NCI-H1436 (cell line): ENCODE measurements around the gene ASAH2.
"Not testable (repeated sequence)": the region's sequence is repeated elsewhere in the genome, so short reads cannot be mapped to it uniquely, and the experiment has no call there.

ENCODE experiments used
- DNase-seq: peaks from one replicate; lab custom pipeline; 2025; lab: John Stamatoyannopoulos, UW

The ASAH2 gene

DNA sequence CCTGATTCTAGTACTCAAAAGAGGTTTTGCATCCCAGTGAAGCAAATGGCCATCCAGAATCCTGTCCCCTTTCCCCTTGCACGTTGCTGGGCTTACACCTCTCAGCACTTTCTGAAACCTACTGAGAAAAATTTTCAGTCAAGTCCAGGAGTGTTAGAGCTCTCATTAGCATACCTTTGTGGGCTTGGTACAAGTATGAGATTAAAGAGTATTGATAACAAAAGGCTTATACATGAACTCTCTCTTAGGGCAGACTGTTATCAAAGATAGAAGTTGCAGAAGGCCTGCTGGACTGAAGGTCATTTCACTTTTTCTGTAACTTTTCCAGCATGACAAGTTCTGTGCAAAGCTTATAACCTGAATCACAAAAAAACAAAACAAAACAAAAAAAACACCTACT is at the start of gene ASAH2:
TSS of gene ASAH2 (minus strand) at position 123 of the 400 bp plus-strand sequence. CDS start 2,906 bp downstream, outside the sequence.
- DNase-seq, result no peak

DNA sequence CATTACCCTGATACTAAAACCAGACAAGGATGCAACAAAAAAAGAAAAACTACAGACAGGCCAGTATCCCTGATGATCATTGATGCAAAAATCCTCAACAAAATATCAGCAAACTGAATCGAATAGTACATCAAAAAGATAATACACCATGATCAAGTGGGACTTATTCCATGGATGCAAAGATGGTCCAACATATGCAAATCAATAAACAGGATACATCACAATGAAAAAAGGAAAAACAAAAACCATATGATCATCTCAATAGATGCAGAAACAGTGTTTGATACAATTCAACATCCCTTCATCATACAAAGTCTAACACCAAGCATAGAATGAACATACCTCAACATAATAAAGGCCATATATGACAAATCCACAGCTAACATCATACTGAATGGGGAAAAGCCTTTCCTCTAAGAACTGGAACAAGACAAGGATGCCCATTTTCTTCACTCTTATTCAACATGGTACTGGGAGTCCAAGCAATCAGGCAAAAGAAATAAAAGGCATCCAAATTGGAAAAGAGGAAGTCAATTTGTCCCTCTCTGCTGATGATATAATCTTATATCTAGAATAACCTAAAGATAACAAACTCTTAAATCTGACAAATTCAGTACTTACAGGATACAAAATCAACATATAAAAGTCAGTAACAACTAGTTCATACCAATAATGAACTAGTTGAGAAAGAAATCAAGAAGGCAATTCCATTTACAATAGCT is 48.8 kb upstream of the ASAH2 start:
- DNase-seq, result no peak

DNA sequence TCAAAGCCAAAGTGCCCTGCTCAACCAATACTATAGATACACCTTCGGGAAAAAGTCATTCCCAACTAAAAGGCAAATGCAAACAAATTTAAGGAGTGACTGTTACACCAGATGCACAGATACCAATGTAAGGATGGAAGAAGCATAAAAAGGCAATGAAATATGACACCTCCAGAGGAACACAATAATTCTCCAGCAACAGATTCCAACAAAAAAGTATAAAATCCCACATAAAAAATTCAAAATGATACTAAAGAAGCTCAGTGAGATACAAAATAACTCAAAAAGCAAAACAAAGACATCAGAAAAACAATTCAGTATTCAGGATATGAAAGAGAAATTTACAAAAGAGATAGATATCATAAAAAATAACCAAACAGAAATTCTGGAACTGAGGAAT is 44.1 kb upstream of the ASAH2 start:
- no peak for DNase-seq

DNA sequence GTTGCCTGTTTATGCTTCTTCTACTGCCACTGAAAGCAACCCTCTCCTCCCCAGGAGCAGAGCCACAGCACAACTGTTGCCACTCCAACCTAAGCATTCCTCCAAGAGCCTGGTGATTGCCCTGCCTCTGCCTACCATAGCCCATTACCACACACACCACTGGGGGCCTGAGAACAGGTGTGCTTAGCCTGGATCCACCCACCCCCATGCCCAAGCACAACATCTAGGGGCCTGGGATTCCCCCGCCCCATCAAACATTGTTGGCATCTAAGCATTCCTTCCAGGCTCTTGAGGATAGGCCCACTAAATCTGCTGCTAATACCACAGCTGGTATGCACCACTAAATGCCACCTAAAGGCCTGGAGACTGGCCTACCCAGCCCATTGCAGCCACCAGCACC is 43.3 kb upstream of the ASAH2 start:
- DNase-seq, result no peak

GRCh38 chr10:50293513-50294313 is 42.4 kb upstream of the ASAH2 start:
- no peak for DNase-seq

DNA sequence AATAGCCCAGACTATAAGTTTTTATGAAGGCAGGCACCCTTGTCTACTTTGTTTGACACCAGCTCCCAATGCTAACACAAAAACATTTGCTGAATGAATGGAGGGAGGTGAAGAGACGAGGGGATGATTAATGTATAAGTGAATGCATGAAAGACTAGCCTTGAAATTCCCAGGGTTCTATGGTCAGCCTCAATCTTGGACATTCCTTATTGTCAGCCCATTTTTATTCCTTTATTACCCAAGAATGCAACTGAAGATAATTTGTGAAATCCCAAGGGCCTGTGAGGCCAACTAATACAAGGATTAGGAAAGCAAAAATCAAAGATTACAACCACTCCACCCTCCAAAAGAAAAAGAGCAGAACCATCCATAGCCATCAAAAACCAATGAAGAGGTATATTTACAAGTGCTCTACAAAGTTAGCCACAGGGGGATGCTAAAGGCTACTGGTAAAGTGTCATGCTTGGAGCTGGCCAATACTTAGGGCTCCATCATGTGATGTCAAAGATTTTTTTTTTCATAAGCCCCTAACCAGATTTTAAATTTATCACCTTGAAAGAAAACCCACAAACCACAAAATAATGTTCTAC is 40.0 kb upstream of the ASAH2 start:
- DNase-seq, result no peak

- DNase-seq, result no peak
Measured at GRCh38 chr10:50289196-50289595, 37.9 kb upstream of the ASAH2 start.

DNA sequence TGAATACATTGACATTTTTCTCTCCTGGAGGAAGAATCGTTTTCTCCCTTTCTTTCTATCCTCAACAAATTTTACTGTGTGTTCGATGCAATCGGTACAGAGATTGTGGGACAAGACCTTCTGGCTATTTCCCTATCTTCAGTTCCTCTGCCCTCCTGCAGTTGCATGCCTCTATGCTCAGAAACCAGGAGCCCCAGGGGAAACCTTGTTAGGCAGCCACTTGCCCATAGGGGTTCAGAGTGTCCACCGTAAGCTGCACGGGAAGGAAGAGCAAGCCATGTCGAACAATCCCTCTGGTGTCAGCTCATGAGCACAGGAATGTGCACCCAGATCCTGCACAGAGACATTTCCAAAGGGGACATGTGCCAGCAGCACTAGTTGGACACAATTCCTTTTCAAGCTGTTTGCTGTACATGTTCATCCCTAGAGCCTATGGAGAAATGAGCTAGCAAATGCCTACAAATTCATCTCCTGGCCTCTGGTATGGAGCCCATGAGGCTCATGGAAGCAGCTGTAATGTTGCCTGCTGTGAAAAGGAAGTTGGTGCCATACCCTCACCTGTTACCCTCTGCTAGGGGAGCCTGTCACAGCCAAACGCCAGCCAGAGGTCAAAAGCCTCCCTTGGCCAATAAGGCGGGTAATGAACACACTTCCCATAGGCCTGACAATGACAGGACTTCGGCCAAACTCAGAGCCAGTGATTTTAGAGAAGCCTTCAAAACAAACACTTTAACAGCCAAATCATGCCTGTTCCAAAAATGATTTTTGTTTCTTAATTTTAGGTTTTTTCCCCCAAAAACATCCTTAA is 35.9 kb upstream of the ASAH2 start:
- no peak for DNase-seq

DNA sequence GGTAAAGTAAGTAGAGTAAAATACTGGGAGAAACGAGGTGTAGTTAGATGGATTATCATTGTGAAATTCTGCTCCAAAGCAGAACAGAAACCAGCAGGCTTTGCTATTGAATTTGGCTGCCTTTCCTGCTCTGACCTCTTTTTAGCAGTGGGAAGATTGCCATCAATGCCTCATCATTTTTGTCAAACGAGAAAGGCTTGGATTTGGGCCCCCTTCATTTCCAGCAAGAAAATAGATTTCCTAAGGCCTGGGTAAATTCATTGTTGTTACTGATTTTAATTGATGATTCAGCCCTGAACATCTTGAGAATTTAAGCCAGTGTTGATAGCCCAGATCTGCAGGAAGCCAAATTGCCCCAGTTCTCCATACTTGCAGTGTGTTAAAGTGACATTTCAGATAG is 35.2 kb upstream of the ASAH2 start:
- no peak for DNase-seq

- DNase-seq, result no peak
Measured at GRCh38 chr10:50281967-50282522, 30.7 kb upstream of the ASAH2 start.

- no peak for DNase-seq
Measured at GRCh38 chr10:50281210-50281966, 30.1 kb upstream of the ASAH2 start.

DNA sequence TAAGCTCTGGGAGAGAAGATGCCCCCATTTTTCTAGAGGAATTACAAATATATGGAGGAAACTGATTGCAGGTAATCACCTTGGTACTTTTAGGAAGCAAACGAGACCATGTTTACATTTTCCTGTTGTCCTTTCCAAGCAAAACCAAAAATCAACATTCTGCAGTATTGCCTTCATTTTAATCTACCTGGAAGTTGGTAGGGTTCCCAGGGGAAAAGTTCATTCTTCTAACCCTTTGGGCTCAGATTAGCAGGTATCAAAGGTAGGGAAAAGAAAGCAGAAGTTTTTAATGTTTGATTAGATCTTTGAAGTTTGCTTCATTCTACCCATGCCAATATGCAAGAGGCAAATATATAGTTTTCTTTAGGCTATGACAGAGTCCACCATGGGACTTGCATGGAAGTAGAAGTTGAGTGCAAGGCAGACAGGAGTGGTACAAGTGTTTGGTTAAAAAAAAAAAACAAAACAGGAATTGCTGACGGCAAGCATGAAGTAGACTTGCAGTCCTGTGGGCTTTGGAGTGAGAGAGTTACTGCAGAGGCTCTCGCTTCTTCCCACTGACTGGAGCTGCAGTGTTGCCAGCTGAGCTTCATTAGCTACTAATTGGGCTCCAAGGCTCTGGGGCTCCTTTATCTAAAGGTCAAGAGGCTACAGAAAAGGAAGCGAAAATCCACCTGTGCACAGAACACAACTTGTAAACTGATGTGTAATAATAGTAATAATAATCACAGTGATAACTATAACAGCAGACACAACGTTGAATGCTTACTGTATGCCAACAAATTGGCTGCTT is 28.9 kb upstream of the ASAH2 start:
- no peak for DNase-seq

DNA sequence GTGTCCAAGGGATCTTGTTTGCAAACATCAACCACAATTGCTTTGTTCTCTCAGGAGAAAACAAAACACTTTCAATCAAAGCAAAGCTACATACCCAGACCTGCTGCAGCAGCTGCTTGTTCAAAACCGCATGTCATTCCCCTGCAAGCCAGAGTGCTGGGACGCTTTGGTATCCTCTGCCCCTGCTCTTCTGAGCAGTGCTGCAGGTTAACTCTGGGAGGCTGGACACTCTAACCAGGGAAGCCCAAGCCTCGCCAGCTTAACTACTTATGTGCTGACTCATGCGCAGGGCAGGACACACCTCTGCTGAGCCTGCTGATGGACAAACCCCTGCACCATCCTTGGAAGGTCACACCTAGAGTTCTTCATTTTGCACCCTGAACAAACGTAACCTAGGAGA is 28.2 kb upstream of the ASAH2 start:
- DNase-seq, result no peak

GRCh38 chr10:50275650-50276235 is 24.4 kb upstream of the ASAH2 start:
- DNase-seq, result no peak

DNA sequence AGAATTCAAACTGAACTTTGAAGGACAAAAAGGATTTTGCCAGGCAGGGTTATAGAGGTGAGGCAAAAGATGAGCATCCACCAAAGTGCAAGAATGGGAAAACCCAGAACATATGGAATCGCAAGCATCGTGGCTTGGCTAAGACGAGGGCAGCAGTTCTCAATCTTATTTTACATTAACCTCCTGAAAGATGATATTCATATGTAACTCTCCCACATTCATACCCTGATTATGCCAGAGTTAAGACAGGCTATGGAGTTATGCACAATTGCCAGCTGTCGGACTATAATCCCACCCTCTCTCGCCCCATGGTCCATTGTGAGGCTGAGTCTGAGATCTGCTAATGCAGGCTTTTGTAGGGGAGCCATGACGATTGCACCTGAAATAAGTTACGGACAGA is 21.2 kb upstream of the ASAH2 start:
- DNase-seq, result no peak

DNA sequence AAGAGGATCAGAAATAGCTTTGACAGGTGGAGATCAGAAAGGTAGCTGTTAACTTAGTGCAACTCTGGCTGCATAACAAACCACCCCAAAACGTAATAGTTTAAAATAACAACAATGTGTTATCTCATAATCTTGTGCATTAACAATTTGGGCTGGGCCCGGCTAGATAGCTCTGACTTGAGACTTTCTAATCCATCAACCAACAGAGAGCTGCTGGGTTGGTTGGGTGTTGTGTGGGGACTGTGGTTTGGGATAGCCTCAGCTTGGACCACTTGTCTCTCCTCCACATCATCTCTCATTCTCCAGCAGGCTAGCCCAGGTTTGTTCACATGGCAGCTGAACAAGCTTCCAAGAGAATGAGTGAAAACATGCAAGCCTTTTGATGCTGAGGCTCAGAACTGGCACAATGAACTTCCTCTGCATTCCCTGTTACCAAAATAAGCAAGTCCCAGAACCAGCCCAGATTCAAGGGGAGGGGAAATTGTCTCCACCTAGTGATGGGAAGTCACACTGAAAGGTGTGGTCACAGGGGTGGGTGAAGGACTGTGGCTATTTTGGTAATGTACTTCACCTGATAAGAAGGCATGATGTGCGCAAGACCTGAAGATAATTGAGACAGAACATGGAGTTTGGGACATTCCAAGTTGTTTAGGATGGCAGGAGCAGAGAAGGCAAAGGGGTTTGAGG is 20.4 kb upstream of the ASAH2 start:
- DNase-seq, result no peak

GRCh38 chr10:50267877-50268276 is 16.6 kb upstream of the ASAH2 start:
- not testable (repeated sequence) for DNase-seq

DNA sequence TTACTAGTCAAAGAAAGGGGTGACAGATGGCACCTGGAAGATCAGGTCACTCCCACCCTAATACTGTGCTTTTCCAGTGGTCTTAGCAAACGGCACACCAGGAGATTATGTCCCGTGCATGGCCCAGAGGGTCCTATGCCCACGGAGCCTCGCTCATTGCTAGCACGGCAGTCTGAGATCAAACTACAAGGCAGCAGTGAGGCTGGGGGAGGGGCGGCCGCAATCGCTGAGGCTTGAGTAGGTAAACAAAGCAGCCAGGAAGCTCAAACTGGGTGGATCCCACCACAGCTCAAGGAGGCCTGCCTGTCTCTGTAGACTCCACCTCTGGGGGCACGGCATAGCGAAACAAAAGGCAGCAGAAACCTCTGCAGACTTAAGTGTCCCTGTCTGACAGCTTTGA is 11.3 kb upstream of the ASAH2 start:
- not testable (repeated sequence) for DNase-seq

GRCh38 chr10:50260791-50261281 is 9.5 kb upstream of the ASAH2 start:
- DNase-seq, result no peak
